GM12872 (cell line): ENCODE results near the gene MYO18A.

ENCODE experiments used
- CTCF ChIP-seq: IDR thresholded peaks from 3 replicates; pipeline ENCODE4 v1.5.1; 2011; ENCODE audit warnings: low read depth, mild to moderate bottlenecking, low read length, moderate library complexity; ENCODE audit not compliant: insufficient read depth

The MYO18A gene

GRCh38 chr17:29197516-29198272 is 17.5 kb upstream of the MYO18A start:
- no peak for TF ChIP-seq CTCF

DNA sequence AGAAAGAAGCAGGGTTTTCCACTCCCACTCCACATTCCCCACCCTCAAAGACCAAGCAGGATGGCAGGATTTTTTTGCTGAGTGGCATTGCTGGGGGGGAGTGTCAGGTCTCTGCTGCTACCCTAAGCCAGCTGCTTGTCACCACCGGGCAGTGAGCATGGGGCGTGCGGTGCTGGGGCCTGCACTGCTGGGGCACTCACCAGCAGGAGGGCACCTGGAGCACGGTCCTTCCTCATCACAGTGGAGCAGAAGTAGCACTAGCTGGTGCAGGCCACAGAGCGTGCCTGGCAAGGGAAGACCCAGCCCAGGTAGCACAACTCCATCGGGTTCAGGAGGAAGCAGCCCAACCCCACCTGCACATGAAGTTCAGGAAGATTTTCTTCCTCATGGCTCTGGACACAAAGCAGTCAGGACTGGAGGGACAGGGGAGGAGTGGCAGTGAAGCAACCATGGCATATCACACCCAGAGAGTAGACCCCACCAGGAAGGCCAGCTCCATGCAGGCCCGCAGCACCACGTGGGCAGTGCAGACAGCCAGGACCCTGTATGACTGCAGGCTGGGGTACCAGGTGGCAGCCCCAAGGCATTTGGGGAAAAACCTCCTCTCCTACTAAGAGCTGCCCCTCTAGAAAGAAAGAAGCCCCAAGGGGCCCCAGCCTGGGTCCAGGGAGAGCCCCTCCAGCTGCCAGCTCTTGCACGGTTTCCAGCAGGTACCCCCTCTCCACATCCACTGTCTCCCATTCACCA is 16.7 kb upstream of the MYO18A start:
- TF ChIP-seq CTCF: no peak

DNA sequence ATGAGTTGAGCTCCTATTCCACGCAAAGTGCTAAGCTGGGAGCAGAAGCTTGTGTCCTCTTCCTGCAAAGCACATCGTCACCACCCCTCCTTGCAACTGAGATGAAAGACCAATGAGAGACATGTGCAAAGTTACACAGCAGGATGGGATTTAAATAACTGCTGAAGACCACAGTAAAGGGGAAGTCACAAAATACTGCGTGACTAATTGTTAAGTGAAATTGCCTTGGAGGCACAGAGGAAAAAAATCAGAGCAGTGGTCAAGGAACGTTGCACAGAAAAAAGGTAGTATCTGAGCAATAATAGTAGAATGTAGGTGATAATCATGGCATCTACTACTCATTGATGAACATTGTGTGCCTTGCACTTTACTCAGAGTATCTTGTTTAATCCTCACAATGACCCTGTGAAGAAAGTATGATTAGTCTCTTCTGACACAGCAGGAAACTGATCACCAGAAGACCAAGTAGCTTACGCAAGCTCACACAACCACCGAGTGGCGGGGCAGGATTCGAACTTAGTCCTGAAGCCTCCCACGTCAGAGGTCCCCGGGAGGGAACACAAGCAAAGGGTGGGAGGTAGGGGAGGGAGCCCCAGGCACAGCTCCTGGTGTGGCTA is 15.4 kb upstream of the MYO18A start:
- no peak for TF ChIP-seq CTCF

- TF ChIP-seq CTCF: no peak
Measured at GRCh38 chr17:29194669-29195068, 14.5 kb upstream of the MYO18A start.

GRCh38 chr17:29193146-29193545 is 12.9 kb upstream of the MYO18A start:
- no peak for TF ChIP-seq CTCF

DNA sequence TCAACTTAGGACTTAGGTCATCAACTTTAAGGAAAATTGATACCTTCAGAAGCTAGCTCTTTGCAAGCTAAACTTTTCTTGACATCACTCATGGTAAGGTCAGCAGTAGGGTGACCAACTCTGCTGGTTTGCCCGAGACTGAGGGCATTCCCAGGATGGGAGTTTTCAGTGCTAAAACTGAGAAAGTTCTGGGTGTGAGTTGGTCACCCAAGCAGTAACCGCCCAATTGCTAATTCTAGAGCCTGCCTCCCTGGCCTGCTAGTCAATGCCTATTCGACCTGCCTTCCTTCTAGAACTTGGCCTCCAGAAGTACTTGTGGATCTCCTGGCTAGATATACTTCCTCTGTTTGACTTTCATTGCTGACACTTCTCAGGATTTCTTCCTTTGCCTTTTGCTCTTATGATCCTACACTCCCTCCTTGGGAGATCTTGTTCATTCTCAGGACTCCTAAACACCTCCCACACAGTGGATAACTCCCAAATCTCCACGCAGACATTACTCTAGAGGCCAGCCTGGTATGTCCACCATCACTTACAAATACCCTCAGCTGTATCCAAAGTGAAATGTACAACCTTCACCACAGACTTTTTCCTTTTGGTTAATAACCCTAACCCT is 10.5 kb upstream of the MYO18A start:
- TF ChIP-seq CTCF: no peak

GRCh38 chr17:29190039-29190438 is 9.8 kb upstream of the MYO18A start:
- TF ChIP-seq CTCF: no peak
